ENCODE data around the gene RAP1GAP2.

- no peak for TF ChIP-seq ZFX (IDR thresholded peaks at IDR 0.05)
- no peak for TF ChIP-seq CTCF (conservative IDR thresholded peaks at IDR 0.05)
These were observed 175.6 kb downstream of the RAP1GAP2 start for GRCh38 chr17:2971851-2972250.

Data from C4-2B (cell line).